Uterus (tissue), 4 donors: ENCODE data around the gene LBR. TPM values are rescaled to one million over a fixed set of nuclear protein-coding genes. Genes with fewer than 3 reads are reported as not detected.

ENCODE experiments used
- DNase-seq, 2 donors: peaks; one replicate each; pipeline ENCODE4 v3.0.0-alpha.2; 2019 to 2020
- H3K27ac ChIP-seq, 2 donors: fragments of 200-600 bp; sonication (generic); 1 replicate in 1 of 2; 2 replicates in 1 of 2; pipeline ENCODE4 v1.5.1; 2016 to 2018
- H3K27me3 ChIP-seq, 2 donors: fragments of 200-600 bp; sonication (generic); one replicate each; pipeline ENCODE4 v1.5.1; 2018 to 2019; ENCODE audit warnings: control low read depth in 1 of 2
- H3K36me3 ChIP-seq, 2 donors: fragments of 200-600 bp; sonication (generic); one replicate each; pipeline ENCODE4 v1.5.1; 2019; ENCODE audit warnings: control low read depth in 1 of 2
- H3K4me1 ChIP-seq, 2 donors: fragments of 200-600 bp; sonication (generic); one replicate each; pipeline ENCODE4 v1.5.1; 2018 to 2019; ENCODE audit warnings: control low read depth in 1 of 2
- H3K4me3 ChIP-seq, 2 donors: fragments of 200-600 bp; sonication (generic); 1 replicate in 1 of 2; 2 replicates in 1 of 2; pipeline ENCODE4 v1.5.1; 2018 to 2019; ENCODE audit warnings: mild to moderate bottlenecking in 1 of 2
- H3K9me3 ChIP-seq, 2 donors: fragments of 200-600 bp; sonication (generic); one replicate each; pipeline ENCODE4 v1.5.1; 2019; ENCODE audit warnings: control low read depth in 1 of 2
- CTCF ChIP-seq, 4 experiments: fragments of 200-600 bp in 2 of 4; fragments of 450-650 bp in 2 of 4; sonication (generic) in 2 of 4; IDR thresholded peaks; one replicate each; pipeline ENCODE4 v1.5.1; 2016 to 2019; ENCODE audit warnings: antibody characterized with exemption in 4 of 4, mild to moderate bottlenecking in 2 of 4, moderate library complexity in 1 of 4
- POLR2A ChIP-seq, 2 donors: fragments of 450-650 bp; IDR thresholded peaks; one replicate each; pipeline ENCODE4 v1.6.1; 2016; ENCODE audit warnings: antibody characterized with exemption in 2 of 2, mild to moderate bottlenecking in 1 of 2, moderate library complexity in 1 of 2
- intact Hi-C: fragments of 100-400 bp; cut with DNase I; formaldehyde crosslinking; loops from one replicate; pipeline ENCODE4 v1.15.1; 2023; ENCODE audit warnings: low total_unique reads
- total RNA-seq, 4 donors: library from RNA; depleted of rRNA in 3 of 4; stranded (reverse); fragments of >200 nt in 3 of 4; gene quantifications; one replicate each; pipeline versions ENCODE4 v1.1.0 to v1.2.4, GENCODE V29; 2014 to 2023
- donor health status: DM: yes; HTN: yes; CAD: no.

LBR gene
- total RNA-seq, 4 donors from 2014 or later = 55.1 to 178 (median 92.6) TPM

DNA sequence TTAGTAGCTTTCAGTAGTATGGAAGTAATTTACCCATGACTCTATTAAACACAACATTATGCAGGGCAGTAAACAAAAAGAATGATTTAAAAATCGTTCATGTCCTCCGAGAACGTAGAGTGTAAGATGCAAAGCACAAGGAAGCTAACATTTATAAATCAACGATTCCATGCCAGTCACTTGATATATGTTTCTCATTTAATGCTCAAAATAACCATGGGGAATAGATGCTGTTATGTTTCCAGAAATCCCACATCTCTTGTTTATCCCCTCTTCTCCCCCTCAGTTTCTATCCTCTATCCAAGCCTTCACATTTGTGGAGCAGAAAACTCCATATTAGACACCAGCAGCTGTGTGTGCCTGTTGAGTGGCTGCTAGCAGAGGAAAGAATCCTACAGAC, 52.8 kb downstream of the LBR start:
- H3K27ac ChIP-seq = no peak overlapping the region
- no peak overlapping the region for H3K4me3 ChIP-seq
- TF ChIP-seq POLR2A (IDR thresholded peaks at IDR 0.05) (no peak), CTCF (IDR thresholded peaks at IDR 0.05) (no peak)
- DNase-seq = no peak
- no peaks in the 10 kb centered on the region for H3K27me3 ChIP-seq
- H3K9me3 ChIP-seq = no peaks in the 10 kb centered on the region
- no peaks in the 10 kb centered on the region for H3K4me1 ChIP-seq
- H3K36me3 ChIP-seq = no peaks in the 10 kb centered on the region
- intact Hi-C loops = no loop called here

GRCh38 chr1:225373155-225373554, 54.7 kb downstream of the LBR start:
- no peaks in the 10 kb centered on the region for H3K4me1 ChIP-seq
- DNase-seq = no peak
- no peak for TF ChIP-seq CTCF (IDR thresholded peaks at IDR 0.05)
- no peak for TF ChIP-seq POLR2A (IDR thresholded peaks at IDR 0.05)
- no peaks in the 10 kb centered on the region for H3K27me3 ChIP-seq
- intact Hi-C loops = no loop called here
- H3K4me3 ChIP-seq = no peak overlapping the region
- H3K9me3 ChIP-seq = no peaks in the 10 kb centered on the region
- no peak overlapping the region for H3K27ac ChIP-seq
- H3K36me3 ChIP-seq = no peaks in the 10 kb centered on the region

GRCh38 chr1:225371366-225372010, 56.4 kb downstream of the LBR start:
- H3K27me3 ChIP-seq = no peaks in the 10 kb centered on the region
- no peaks in the 10 kb centered on the region for H3K4me1 ChIP-seq
- no peak overlapping the region for H3K4me3 ChIP-seq
- no peaks in the 10 kb centered on the region for H3K36me3 ChIP-seq
- no peak for TF ChIP-seq POLR2A (IDR thresholded peaks at IDR 0.05)
- no peak for TF ChIP-seq CTCF (IDR thresholded peaks at IDR 0.05)
- DNase-seq = no peak
- no peak overlapping the region for H3K27ac ChIP-seq
- intact Hi-C loops = no loop called here
- H3K9me3 ChIP-seq = no peaks in the 10 kb centered on the region

DNA sequence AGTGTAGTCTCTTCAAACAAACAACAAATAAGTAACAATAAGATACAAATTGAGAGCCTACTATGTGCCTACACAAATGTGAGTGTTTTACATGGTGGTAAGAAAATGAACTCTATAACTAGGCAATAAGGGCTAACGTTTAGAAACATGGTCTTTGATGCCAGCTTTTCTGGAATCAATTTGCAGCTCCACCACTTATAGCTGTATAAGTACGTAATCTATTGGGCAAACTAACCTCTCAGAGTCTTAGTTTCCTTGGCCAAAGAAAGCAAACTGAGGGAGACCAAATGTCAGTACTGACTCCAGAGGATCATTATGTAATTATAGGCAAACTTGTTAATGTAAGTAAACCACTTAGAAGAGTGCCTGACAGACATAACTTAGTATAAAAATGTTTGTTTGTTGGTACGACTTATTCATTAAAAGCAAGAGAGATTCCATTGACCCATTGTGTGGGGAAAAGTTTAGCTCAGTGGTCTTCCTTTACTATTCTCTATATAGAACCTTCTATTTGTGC, 59.7 kb downstream of the LBR start:
- no peaks in the 10 kb centered on the region for H3K4me1 ChIP-seq
- intact Hi-C loops = no loop called here
- no peak overlapping the region for H3K4me3 ChIP-seq
- no peaks in the 10 kb centered on the region for H3K27me3 ChIP-seq
- H3K36me3 ChIP-seq = no peaks in the 10 kb centered on the region
- DNase-seq = no peak
- TF ChIP-seq POLR2A (IDR thresholded peaks at IDR 0.05) (no peak), CTCF (IDR thresholded peaks at IDR 0.05) (no peak)
- no peaks in the 10 kb centered on the region for H3K9me3 ChIP-seq
- no peak overlapping the region for H3K27ac ChIP-seq

- no peaks in the 10 kb centered on the region for H3K9me3 ChIP-seq
- H3K36me3 ChIP-seq = no peaks in the 10 kb centered on the region
- H3K4me1 ChIP-seq = no peaks in the 10 kb centered on the region
- intact Hi-C loops = no loop called here
- H3K27ac ChIP-seq = no peak overlapping the region
- DNase-seq = no peak
- TF ChIP-seq POLR2A (IDR thresholded peaks at IDR 0.05) (no peak), CTCF (IDR thresholded peaks at IDR 0.05) (no peak)
- H3K4me3 ChIP-seq = no peak overlapping the region
- no peaks in the 10 kb centered on the region for H3K27me3 ChIP-seq
Observed at GRCh38 chr1:225366552-225366951, 61.3 kb downstream of the LBR start.
